Activated CD4-positive, alpha-beta T cell treated with anti-CD3 and anti-CD28 coated beads, Interleukin-2, amount 10 ng/mL, durations not matched to agents 24 days and 14 days (primary cell): Measurements from ENCODE around the gene MTRF1. TPM values are rescaled to one million over a fixed set of nuclear protein-coding genes. Genes with fewer than 3 reads are reported as not detected.

ENCODE experiments used
- DNase-seq: peaks from one replicate; pipeline ENCODE4 v3.0.0; 2022
- H3K27ac Mint-ChIP-seq: one replicate; pipeline ENCODE4 v1.8.0; 2022; ENCODE audit warnings: mild to moderate bottlenecking, mixed read lengths
- H3K27me3 Mint-ChIP-seq: one replicate; pipeline ENCODE4 v1.8.0; 2022; ENCODE audit warnings: mixed read lengths
- H3K36me3 Mint-ChIP-seq: one replicate; pipeline ENCODE4 v1.8.0; 2022; ENCODE audit warnings: low read depth, mild to moderate bottlenecking, mixed read lengths
- H3K4me1 Mint-ChIP-seq: one replicate; pipeline ENCODE4 v1.8.0; 2021; ENCODE audit warnings: mixed read lengths
- H3K4me3 Mint-ChIP-seq: one replicate; pipeline ENCODE4 v1.8.0; 2022; ENCODE audit warnings: mild to moderate bottlenecking, moderate library complexity, mixed read lengths
- H3K9me3 Mint-ChIP-seq: one replicate; pipeline ENCODE4 v1.8.0; 2021; ENCODE audit warnings: mixed read lengths
- intact Hi-C: fragments of 100-400 bp; cut with micrococcal nuclease; formaldehyde crosslinking; loops from one replicate; pipeline ENCODE4 v1.15.1; 2023
- total RNA-seq: library from RNA; stranded (reverse); gene quantifications from 2 replicates; pipeline ENCODE4 v1.2.3, GENCODE V29; 2022

The MTRF1 gene
- total RNA-seq, 1 donor from 2014 or later = 20.1 TPM

DNA sequence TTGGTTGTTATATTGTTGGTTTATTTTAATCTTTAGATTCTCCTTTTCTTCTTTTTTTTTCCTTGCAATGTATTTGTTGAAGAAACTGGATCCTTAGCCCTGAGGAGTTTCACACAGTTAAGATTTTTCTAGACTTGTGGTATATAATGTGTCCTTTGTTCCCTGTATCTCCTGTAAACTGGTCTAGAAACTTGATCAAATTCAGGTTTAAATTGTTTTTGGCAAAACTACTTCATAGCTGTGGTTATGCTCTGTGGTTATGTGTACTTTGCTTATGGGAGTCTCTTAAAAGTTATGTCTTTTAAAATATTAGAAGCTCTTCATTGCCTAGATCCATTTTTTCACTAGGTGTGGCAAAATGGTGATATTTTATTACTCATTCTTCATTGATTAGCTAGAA lies 3.7 kb upstream of the MTRF1 start:
- H3K36me3 Mint-ChIP-seq = peaks cover 9% of the 10 kb centered on the region
- DNase-seq = no peak
- H3K4me3 Mint-ChIP-seq = no peak overlapping the region
- H3K9me3 Mint-ChIP-seq = peaks cover 6% of the 10 kb centered on the region
- H3K27me3 Mint-ChIP-seq = no peaks in the 10 kb centered on the region
- H3K4me1 Mint-ChIP-seq = peaks cover 16% of the 10 kb centered on the region
- no peak overlapping the region for H3K27ac Mint-ChIP-seq
- intact Hi-C loops = no loop called here

DNA sequence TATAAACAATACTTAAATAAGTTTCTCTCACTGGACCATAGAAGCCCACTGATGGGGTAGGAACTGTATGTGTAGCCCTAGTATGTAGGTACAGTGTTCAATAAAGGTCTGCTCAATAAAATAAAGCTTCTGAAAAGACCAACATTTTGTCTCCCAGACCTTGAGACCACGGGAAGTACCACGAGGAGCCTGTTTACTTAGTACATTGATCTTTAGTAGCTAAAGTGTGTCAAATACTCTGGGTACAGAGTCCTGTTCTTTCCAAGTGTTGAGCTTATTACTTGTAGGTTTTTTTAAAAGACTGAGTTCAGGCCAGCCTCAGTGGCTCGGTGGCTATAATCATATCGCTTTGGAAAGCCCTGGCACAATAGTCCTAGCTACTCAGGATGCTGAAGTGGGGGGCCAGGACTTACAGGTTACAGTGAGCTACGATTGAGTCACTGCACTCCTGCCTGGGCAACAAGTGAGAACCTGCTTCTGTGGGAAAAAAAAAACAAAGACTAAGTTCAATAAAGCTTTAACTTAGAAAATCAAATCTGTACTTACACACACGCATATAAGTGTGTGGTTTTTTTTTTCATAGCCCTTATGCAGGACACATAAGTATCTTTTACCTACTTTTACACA lies 3.4 kb downstream of the MTRF1 start:
- Mint-ChIP-seq H3K36me3 (peaks cover 30% of the 10 kb centered on the region), H3K27me3 (no peaks in the 10 kb centered on the region), H3K4me3 (no peak overlapping the region), H3K9me3 (no peaks in the 10 kb centered on the region), H3K4me1 (peaks cover 10% of the 10 kb centered on the region), H3K27ac (no peak overlapping the region)
- intact Hi-C loops = no loop called here
- DNase-seq = no peak

DNA sequence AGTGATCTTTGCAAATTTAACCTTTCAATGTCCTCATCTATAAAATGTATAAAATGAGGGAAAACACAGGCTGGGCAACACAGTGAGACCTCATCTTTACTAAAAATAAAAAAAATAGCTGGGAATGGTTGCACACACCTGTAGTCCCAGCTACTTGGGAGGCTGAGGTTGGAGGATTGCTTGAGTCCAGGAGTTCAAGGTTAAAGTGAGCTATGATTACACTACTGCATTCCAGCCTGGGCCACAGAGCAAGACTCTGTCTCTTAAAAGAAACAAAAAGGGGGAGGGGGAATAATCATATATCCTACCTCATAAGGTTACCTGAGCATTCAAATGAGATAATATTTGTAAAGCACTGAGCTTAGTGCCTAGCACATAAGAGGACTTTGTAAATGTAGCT lies 5.8 kb downstream of the MTRF1 start:
- intact Hi-C loops = no loop called here
- Mint-ChIP-seq H3K4me1 (peaks cover 5% of the 10 kb centered on the region), H3K27ac (no peak overlapping the region), H3K27me3 (no peaks in the 10 kb centered on the region), H3K36me3 (peaks cover 45% of the 10 kb centered on the region), H3K4me3 (no peak overlapping the region), H3K9me3 (no peaks in the 10 kb centered on the region)
- DNase-seq = no peak

DNA sequence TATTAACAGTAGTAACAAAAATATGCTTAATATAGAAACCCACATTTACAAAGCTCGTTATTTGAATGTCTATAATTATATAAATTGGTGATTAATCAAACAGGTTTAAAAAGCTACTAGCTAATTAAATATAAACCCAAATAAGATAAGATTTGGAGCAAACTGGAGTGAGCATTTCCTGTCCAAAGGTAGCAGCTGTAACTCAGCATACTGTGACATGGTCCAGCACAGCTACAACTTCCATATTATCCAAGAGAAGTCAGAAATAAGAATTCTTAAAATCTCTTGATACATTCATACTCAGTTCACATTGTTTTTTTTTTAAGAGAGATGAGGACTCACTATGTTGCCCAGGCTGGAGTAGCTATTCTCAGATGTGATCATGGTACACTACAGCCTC lies 8.5 kb downstream of the MTRF1 start:
- intact Hi-C loops = no loop called here
- no peaks in the 10 kb centered on the region for H3K9me3 Mint-ChIP-seq
- DNase-seq = no peak
- peaks cover 6% of the 10 kb centered on the region for H3K4me1 Mint-ChIP-seq
- H3K27ac Mint-ChIP-seq = no peak overlapping the region
- H3K4me3 Mint-ChIP-seq = no peak overlapping the region
- H3K27me3 Mint-ChIP-seq = no peaks in the 10 kb centered on the region
- H3K36me3 Mint-ChIP-seq = peaks cover 58% of the 10 kb centered on the region

DNA sequence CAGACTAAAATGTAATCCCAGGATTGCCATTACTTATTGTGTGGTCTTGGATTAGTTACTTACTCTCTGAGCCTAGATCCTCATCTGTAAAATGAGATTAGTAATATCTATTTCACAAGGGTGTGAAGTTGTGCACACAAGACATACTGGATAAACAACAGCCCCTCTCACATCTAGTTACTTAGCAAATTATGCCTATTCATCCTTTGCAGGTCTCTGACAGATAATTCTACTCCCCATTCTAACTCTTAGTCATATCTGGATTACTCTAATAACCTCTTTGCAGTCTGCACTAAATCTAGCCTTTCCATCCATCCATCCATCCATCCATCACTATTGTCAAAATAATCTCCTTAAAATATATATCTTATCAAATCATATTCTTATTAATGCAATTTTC lies 12.4 kb downstream of the MTRF1 start:
- intact Hi-C loops = no loop called here
- Mint-ChIP-seq H3K27me3 (no peaks in the 10 kb centered on the region), H3K9me3 (no peaks in the 10 kb centered on the region), H3K27ac (no peak overlapping the region), H3K36me3 (peaks cover 45% of the 10 kb centered on the region), H3K4me3 (no peak overlapping the region), H3K4me1 (peaks cover 3% of the 10 kb centered on the region)
- DNase-seq = no peak

DNA sequence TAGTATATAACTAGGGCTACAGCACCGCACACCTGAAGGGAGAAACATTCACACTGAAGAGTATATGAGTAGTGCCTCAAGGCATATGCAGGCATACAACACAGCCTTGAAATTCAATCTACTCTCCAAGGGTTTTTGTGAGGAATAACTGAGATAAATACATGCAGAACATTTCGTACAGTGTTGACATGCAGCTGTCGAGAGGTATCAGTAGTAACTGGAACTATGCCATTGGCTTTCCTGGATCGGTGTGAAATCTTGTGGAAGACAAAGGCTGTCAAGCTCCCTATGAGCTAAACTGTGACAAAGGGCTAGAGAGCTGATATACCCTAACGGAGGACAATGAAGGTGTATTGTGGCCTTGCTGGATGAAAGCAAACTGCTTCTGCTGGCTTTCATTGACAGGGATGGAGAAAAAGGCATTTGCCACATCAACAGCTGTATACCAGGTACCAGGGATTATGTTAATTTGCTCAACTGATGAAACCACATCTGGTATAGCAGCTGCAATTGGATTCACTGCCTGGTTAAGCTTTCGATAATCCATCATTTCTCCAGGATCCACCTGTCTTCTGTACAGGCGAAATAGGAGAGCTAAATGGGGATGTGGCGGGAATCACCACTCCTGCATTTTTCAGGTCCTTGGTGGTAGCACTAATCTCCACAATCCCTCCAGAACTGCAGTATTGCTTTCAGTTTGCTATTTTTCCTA lies 16.3 kb downstream of the MTRF1 start:
- no peaks in the 10 kb centered on the region for H3K9me3 Mint-ChIP-seq
- peaks cover 27% of the 10 kb centered on the region for H3K36me3 Mint-ChIP-seq
- H3K27me3 Mint-ChIP-seq = no peaks in the 10 kb centered on the region
- no peak overlapping the region for H3K27ac Mint-ChIP-seq
- DNase-seq = no peak
- intact Hi-C loops = no loop called here
- no peak overlapping the region for H3K4me3 Mint-ChIP-seq
- peaks cover 3% of the 10 kb centered on the region for H3K4me1 Mint-ChIP-seq

DNA sequence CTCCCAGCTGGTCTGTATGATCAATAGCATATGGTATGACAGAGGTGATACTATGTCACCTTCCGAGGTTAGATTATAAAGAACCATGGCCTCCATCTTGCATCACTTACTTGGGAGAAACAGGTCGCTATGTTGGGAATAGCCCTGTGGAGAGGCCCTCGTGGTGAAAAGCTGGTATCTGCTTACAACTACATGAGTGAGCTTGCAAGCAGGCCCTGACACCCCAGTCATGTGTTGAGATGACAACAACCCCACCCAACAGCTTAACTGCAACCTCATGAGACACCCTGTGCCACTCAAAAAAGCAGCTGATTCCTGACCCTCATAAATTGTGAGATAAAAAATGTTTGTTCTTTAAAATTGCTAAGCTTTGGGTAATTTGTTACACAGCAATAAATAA lies 18.8 kb downstream of the MTRF1 start:
- no peak overlapping the region for H3K27ac Mint-ChIP-seq
- H3K36me3 Mint-ChIP-seq = peaks cover 12% of the 10 kb centered on the region
- H3K4me3 Mint-ChIP-seq = no peak overlapping the region
- DNase-seq = no peak
- intact Hi-C loops = no loop called here
- no peaks in the 10 kb centered on the region for H3K9me3 Mint-ChIP-seq
- no peaks in the 10 kb centered on the region for H3K27me3 Mint-ChIP-seq
- H3K4me1 Mint-ChIP-seq = no peaks in the 10 kb centered on the region

DNA sequence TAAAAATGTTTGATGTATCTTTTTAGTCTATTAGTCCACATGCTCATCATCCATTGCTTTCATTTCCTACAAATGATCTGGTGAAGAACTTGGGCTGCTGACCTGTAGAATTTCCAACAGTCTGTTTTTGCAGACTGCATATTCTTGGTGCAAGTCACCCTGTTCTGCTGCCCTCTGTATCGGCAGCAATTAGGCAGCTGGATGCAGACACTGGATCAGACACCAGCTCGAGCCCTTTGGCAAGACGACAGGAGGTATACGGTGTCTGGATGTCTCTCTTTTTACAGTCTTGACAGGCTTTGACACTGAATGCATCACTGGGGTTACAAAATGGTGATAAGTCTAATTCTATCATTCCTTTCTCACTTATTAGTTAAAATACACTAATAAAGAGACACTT lies 21.8 kb downstream of the MTRF1 start:
- H3K4me3 Mint-ChIP-seq = no peak overlapping the region
- no peaks in the 10 kb centered on the region for H3K9me3 Mint-ChIP-seq
- intact Hi-C loops = no loop called here
- H3K27me3 Mint-ChIP-seq = no peaks in the 10 kb centered on the region
- H3K4me1 Mint-ChIP-seq = no peaks in the 10 kb centered on the region
- peaks cover 16% of the 10 kb centered on the region for H3K36me3 Mint-ChIP-seq
- no peak for DNase-seq
- H3K27ac Mint-ChIP-seq = no peak overlapping the region

DNA sequence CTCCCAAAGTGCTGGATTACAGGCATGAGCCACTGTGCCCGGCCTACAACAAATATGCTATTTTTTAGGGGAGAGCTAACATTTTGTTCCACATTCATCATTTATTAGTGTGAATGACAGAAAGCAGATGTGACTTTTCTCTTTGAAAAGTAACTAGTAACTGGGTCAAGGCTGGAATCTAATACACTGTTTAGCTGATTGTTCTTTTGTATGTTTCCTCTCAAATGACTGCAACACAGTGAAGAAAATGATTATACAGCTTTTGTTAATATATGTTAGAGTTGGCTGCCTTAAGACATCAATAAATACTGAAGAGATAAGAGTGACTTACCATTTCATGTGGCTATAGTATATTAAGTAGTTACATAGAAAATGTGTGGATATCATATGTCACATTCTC lies 27.0 kb downstream of the MTRF1 start:
- Mint-ChIP-seq H3K4me3 (no peak overlapping the region), H3K36me3 (peaks cover 29% of the 10 kb centered on the region), H3K9me3 (no peaks in the 10 kb centered on the region), H3K27me3 (no peaks in the 10 kb centered on the region), H3K4me1 (peaks cover 2% of the 10 kb centered on the region), H3K27ac (no peak overlapping the region)
- intact Hi-C loops = no loop called here
- no peak for DNase-seq

DNA sequence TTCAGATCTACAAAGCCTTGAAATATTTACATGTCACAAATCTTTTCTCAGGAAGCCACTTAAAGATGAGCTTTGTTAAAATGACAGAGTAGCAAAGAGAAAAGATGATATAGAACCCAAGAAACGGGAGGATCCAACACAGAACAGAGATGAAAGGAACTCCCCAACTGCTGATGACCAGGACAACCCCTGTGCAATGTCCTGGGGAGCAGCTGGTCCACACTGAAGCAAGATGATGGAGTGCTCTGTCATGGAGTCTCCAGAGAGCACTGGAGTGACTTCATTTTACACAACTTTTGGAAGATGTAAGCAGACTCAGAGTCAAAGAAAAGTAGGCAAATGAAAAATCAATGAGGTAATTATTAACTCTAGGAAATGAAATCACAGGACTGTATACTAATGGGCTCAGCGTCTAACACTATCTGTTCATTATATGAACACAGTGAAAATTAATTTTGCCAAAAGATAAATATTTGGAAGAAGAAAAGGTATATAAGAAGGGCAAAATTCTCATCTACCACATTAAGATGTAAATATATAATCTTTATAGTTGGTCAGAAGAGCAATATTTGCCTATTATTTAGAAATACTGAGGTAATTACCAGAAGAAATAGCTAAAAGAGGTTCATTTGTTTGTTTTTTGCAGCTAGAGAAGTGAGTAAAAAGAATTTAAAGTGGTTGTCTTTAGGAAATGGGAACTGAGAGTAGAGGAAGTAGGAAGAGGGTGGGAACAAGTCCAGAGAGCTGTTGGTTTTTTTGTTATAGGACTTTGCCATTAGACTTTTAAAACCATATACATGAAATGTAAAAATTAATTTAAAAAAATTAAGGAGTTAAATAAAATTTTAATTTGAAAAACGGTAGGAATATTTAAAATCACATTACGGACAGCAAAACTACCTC lies 30.5 kb downstream of the MTRF1 start:
- DNase-seq = no peak
- H3K4me1 Mint-ChIP-seq = peaks cover 2% of the 10 kb centered on the region
- intact Hi-C loops = no loop called here
- no peak overlapping the region for H3K4me3 Mint-ChIP-seq
- H3K36me3 Mint-ChIP-seq = peaks cover 26% of the 10 kb centered on the region
- no peaks in the 10 kb centered on the region for H3K27me3 Mint-ChIP-seq
- H3K9me3 Mint-ChIP-seq = no peaks in the 10 kb centered on the region
- no peak overlapping the region for H3K27ac Mint-ChIP-seq

DNA sequence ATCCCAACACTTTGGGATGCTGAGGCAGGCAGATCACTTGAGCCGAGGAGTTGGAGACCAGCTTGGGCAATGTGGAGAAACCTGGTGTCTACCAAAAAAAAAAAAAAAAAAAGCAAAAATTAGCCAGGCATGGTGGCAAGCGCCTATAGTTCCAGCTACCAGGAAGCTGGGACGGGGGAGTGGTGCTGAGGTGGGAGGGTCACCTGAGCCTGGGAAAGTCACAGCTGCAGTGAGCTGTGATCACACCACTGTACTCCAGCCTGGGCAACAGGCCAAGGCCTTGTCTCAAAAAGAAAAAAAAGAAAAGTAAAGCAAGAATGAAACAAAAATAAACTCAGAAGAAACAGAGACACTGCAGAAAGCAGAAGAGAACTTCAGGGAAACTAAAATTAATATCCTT lies 31.6 kb downstream of the MTRF1 start:
- H3K4me3 Mint-ChIP-seq = no peak overlapping the region
- H3K27me3 Mint-ChIP-seq = no peaks in the 10 kb centered on the region
- no peaks in the 10 kb centered on the region for H3K9me3 Mint-ChIP-seq
- H3K4me1 Mint-ChIP-seq = peaks cover 2% of the 10 kb centered on the region
- intact Hi-C loops = no loop called here
- peaks cover 26% of the 10 kb centered on the region for H3K36me3 Mint-ChIP-seq
- H3K27ac Mint-ChIP-seq = no peak overlapping the region
- no peak for DNase-seq

DNA sequence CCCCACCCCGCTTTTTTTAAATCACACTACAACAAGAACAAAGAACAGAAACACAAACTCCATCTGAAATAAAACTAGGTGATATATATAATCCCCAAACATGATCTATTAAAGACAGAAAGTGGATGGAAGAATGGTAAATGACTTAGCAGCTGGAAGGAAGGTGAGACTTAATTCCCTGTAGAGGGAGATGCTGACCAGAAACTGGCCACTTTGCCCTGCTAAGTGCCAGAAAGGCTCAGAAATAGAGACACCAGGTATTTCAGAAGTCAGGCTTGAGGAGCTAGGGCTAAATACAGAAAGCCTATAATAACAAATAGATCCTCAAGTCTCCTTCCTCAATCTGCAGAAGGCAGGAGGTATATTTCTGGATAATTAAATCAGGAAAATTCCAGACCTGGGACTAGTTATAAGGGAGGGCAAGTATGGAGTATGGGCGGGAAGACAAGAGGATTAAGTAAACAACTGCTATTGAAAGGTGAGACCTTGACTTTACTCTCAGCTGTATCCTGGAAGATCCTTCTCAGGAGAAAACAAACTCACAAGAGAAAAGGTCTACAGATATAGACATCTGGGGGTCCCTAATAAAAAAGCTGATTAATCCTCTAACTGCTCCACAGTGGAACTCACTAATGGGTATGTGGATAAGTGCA lies 32.2 kb downstream of the MTRF1 start:
- H3K27me3 Mint-ChIP-seq = no peaks in the 10 kb centered on the region
- H3K4me1 Mint-ChIP-seq = peaks cover 2% of the 10 kb centered on the region
- no peak overlapping the region for H3K27ac Mint-ChIP-seq
- H3K9me3 Mint-ChIP-seq = no peaks in the 10 kb centered on the region
- intact Hi-C loops = no loop called here
- no peak overlapping the region for H3K4me3 Mint-ChIP-seq
- H3K36me3 Mint-ChIP-seq = peaks cover 22% of the 10 kb centered on the region
- DNase-seq = no peak

DNA sequence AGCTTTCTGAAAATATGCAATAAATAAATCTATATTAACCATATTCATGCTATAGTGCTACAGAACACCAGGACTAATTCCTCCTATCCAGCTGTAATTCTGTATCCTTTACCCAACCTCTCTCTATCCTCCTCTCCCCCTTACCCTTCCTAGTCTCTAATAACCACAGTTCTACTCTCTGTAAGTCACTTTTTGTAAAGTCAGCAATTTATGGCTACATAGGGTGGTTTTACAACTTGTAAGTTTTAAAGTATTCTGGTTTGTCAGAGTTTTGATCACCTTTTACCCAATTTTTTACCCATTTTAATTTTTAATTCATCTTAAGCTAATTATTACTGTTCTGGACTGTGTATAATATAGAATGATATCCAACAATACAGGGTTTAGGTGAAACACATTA lies 34.0 kb downstream of the MTRF1 start:
- H3K4me1 Mint-ChIP-seq = peaks cover 2% of the 10 kb centered on the region
- H3K9me3 Mint-ChIP-seq = no peaks in the 10 kb centered on the region
- intact Hi-C loops = no loop called here
- H3K36me3 Mint-ChIP-seq = peaks cover 18% of the 10 kb centered on the region
- DNase-seq = no peak
- H3K27me3 Mint-ChIP-seq = no peaks in the 10 kb centered on the region
- no peak overlapping the region for H3K4me3 Mint-ChIP-seq
- no peak overlapping the region for H3K27ac Mint-ChIP-seq
